Fibroblast of gingiva (primary cell): ENCODE measurements around the gene PRKCA.
A peak's percentile ranks its signal among the peaks of the same experiment; 100 is the strongest.

ENCODE experiments used
- DNase-seq: peaks from one replicate; pipeline ENCODE4 v3.0.0-alpha.2; 2011; ENCODE audit warnings: low read depth

The PRKCA gene

DNA sequence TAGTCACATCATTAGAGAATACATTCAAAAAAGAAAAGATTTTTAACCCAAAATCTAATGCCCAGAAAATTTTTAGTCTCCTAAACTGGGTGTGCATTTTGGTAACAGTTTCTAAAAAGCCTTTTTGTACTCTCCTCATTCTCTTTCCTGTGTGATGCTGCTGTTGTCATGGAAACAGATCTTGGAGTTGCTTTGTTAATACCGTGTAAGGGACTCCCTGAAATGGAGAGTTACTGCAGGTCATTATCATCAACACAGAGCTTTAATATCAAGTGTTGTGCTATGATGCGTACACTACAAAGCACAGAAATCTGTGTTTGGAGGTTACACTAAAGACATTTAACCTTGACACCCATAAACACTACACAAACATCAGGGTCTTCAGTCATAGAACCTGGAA is 216.3 kb downstream of the PRKCA start:
- DNase-seq = no peak

DNA sequence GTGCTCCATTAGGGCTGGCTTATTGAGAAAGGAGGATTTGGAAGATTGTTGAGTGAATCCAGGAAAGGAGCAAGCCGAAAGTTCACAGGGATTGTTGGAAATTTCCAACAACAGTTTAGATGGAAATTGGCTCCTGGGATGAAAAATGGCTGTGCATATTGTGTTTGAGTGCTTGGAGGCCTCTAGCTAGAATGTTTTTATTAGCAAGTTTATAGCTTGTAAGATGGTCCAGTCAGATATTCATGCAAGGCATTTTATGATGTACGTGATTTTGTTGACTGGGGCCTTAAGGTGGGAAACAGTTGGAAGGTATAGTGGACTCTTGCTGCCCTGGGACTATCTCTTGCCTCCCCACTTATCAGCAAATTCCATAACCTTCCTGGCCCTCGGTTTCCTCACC is 216.7 kb downstream of the PRKCA start:
- no peak for DNase-seq

DNA sequence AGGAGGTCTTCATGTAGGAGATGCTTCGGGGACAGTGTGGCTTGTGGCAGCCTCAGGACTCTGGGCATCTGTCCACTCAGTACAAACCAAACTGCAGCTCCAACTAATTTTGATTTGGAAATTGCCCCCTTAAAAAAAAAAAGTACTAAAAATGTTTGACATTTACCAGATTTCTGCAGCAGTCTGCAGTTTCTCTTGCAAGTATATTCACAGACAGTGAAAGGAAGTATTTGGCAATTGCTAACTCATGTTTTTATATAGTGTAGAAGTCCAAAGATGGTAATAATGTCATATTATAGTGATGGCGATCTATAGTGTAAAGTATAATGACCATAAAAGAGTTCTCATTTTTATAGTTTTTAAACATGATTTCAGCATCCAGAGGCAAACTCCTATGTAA is 218.6 kb downstream of the PRKCA start:
- DNase-seq = no peak

GRCh38 chr17:66522591-66523272 is 220.3 kb downstream of the PRKCA start:
- DNase-seq = no peak

- DNase-seq = no peak
Measured at GRCh38 chr17:66523378-66524200, 221.2 kb downstream of the PRKCA start.

- no peak for DNase-seq
Measured at GRCh38 chr17:66524877-66525276, 222.5 kb downstream of the PRKCA start.

- DNase-seq = peak; percentile 50
Measured at GRCh38 chr17:66525338-66525737, 222.9 kb downstream of the PRKCA start.

- DNase-seq = no peak
Measured at GRCh38 chr17:66526827-66527226, 224.4 kb downstream of the PRKCA start.

DNA sequence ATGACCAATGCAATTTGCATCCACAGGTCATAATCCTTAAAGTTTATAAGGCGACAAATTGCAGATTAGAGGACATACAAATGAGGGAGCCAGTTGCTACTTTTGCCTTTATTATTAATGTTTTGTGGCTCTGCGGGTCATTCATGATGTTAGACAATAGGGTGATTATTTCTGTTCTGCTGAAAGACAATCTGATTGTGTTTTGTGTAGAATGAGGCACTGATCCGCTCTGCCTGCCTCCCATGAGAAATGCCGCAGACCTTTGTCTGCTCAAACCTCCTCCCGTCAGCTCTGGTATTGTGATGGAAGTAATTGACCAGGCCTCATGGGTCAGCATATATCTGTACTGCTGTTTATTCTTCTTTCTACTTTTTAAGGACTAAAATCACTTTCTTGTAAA is 224.9 kb downstream of the PRKCA start:
- DNase-seq = no peak

- no peak for DNase-seq
Measured at GRCh38 chr17:66531851-66532295, 229.5 kb downstream of the PRKCA start.

DNA sequence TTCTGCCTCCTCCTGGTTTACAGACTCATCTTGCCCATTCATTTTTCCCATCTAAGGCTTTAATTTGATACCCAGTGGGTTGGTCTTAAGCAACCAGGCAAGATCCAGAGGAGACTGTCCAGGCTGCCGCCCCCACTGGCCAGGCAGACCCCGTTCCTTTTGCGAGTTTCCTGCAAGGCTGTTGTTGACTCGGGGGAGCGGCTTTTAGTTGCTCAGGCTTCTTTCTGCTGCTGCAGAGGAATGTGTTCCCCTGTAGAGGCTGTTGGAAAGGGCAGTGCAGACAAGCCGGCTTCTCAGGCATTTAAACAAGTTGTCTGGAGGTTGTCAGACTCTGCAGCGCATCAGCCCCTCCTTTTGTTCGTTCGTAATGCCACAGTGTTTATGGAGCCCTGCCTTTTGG is 231.2 kb downstream of the PRKCA start:
- no peak for DNase-seq

- no peak for DNase-seq
Measured at GRCh38 chr17:66533986-66534385, 231.6 kb downstream of the PRKCA start.

DNA sequence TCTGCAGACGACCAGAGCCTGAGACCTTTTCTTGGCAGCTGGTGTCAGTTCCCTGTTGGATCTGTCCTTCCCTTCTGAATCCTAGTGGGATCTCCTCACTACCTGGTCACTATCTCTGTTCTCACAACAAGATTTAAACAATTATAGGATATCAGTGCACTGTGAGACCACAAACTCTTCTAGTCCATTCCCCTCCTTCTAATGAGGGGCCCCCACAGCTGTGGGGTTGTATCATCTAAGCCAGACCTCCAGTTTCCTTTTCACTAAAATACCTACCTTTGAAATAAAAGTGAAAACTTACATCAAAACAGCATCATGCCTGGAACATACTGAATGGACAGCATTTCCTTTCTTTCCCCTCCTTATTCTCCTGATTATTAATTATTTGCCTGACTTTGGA is 233.2 kb downstream of the PRKCA start:
- no peak for DNase-seq

DNA sequence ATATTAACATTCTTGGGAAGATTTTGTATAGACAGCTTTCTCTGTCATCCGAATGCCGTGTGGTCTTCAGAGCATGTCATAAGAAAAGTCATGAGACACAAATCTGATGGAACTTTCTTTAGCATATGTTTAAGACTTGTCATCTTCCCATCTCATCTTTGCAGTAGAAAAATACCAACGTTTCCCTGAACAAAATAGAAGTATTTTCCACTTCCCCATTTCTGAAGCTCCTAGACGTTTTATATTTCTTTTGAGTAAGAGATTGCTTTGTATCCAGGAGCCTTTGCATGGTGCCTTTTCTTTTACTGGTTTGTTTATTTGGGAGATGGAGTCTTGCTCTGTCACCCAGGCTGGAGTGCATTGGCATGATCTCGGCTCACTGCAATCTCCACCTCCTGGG is 235.1 kb downstream of the PRKCA start:
- no peak for DNase-seq

- DNase-seq = no peak
Measured at GRCh38 chr17:66538776-66539175, 236.4 kb downstream of the PRKCA start.

GRCh38 chr17:66540131-66540781 is 237.8 kb downstream of the PRKCA start:
- peak; percentile 74 for DNase-seq

DNA sequence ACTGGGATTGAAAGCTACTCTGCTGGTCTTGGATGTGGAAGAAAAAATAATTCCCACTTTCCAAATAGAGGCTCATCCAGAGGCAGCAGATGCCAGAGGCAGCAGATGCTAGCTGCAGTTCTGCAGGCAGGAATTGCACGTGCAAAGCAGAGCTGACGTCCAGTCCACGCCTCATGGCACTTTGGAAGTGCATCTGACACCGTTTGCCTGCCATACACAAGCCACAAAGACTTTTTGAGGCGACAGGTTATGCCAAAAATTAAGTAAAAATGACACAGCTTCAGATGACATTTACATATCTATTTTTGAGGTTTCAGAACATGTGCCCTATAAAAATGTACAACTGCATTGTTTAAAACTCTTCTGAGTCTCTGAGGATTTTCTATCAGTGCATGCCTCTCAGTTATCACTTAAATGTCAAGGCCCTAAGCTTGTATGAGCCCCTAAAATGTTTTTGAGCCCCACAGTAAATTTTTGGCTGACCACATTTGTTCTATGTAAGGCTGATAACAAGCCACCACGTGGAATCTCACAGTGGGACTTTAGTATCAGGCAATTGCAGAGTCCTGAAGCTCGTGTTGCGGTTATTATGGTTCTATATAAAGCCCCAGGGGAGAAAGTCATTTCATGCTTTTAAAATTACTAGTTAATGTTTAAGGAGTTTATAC is 239.2 kb downstream of the PRKCA start:
- peak; percentile 57 for DNase-seq

- no peak for DNase-seq
Measured at GRCh38 chr17:66542129-66542966, 239.9 kb downstream of the PRKCA start.

- DNase-seq = peak; percentile 56
Measured at GRCh38 chr17:66542967-66543520, 240.6 kb downstream of the PRKCA start.

- no peak for DNase-seq
Measured at GRCh38 chr17:66543526-66543925, 241.1 kb downstream of the PRKCA start.

DNA sequence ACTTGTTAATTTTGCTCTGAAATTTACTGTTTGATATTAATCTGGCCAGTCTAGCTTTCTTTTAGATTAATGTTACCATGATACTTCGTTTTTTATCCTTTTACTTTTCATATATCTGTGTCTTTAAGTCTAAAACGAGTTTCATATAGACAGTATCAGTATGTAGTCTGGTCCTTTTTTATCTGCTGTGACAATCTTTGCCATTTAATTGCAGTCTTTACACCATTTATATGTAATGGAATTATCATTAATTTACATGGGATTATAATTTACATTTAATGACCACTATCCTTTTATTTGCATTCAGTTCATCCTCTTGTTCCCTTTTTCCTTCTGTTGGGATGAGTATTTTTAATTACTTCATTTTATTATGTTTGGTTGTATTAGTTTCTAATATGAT is 243.5 kb downstream of the PRKCA start:
- DNase-seq = no peak
